HG03439 (cell line): ENCODE results near the gene C1orf52.

Source experiments
- ATAC-seq: cut with Tn5 transposase; IDR thresholded peaks from one replicate; pipeline ENCODE4 v1.9.1; 2021; ENCODE audit warnings: mild to moderate bottlenecking, moderate library complexity; ENCODE audit not compliant: unreplicated experiment

C1orf52 gene

GRCh38 chr1:85237613-85238012, 21.8 kb downstream of the C1orf52 start:
- ATAC-seq = no peak

DNA sequence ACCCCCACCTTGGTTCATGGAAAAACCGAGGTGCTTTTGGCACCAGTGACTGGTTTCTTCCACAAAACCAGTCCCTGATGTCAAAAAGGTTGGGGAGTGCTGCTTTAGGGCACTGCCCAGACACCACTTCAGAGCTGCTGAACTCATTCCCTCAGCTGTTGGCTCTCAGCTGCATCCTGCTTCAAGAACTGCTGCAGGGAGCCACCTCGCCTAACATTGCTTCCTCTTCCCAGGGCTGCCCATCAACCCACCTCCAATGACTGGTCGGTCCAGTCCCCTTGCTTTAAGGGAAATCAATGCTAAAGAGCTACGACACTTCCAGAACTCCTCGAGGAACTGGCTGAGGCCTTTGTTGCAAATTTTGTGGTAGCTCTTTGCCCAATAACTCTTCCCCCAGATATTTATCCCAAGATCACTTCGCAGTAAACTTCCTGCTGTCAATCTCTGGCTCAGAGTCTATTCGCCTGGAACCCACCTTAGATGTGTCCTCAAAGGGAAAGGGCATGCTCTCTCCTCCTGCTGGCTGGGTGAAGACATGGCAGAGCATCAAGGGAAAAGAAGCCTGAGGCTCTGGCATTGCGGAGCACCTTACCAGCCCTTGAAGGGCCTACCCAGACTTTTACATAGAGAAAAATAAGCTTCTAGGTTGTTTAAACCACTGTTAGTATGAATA, 29.0 kb downstream of the C1orf52 start:
- no peak for ATAC-seq

GRCh38 chr1:85229574-85230097, 29.8 kb downstream of the C1orf52 start:
- no peak for ATAC-seq

GRCh38 chr1:85228972-85229371, 30.5 kb downstream of the C1orf52 start:
- ATAC-seq = no peak

DNA sequence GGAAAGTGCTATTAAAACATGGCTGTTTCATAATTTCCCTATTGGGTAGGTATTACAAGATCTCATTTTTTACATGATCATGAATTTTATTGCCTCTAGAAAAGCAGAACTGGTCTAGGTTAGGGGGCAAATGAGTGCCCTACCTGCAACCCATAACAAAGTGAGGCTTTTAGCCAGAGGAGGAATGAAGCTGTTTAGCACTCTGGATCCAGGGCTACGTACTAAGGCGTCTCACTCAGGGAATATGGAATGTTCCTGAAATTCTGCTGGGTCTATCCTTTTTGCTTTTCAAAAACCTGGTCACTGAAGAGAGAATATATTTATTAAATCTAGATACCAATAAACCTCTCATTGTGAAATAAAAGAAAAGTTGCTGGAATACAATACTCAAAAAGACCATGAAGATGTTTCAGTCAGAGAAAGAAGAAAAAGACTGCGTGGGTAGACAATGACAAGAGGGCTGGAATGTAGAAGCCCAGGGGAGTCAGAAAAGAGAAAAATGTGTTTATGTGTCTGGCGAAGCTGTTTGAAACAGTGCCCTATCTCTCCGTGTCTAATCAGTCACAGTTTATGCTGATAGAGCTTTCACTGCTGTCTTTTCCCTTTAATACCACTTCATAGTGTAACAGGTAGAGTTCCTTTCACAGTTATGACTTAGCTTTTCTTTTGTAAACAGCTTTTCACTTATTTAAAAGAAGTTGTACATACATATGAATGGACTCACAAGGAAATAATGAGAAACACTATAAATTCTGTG, 33.7 kb downstream of the C1orf52 start:
- no peak for ATAC-seq

DNA sequence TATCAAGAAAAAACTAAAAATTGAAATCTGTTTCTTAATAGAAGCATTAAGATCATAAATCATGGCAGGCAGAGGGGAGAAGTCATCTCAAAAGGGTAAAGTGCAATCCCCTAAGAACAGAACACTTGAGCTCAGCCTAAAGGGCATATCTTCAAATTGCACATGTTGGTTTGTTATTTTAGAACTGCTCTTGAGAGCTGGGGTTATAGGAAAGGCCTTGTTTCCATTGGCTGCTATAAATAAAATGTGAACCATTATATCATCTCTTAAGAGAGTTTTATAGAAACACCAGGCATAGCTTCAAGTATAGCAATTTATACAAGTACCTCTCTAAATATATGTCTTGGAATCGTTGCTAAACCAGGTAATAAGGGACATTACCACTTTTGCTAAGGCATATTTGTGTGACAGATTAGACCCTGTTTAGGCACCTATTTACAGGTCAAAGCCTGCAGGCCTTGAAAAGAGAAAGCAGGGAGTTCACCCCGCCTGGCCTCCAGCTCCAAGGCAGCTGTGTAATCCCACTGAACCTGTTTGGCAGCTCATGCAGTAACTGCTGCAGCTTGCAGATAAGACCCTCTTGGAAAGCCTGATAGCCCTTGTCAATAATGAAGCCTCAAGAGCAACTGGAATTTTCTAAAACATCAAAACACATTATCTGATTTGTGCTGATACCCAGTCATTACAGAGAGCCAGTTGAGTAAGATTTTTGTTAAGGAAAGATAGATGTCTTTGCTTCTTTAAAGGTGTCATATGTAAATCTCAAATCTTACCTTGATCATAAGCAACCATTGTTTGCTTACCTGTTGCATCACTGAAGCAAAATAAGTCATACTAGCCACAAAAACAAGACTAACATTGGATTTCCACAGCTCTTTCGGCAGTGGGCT, 34.5 kb downstream of the C1orf52 start:
- no peak for ATAC-seq

DNA sequence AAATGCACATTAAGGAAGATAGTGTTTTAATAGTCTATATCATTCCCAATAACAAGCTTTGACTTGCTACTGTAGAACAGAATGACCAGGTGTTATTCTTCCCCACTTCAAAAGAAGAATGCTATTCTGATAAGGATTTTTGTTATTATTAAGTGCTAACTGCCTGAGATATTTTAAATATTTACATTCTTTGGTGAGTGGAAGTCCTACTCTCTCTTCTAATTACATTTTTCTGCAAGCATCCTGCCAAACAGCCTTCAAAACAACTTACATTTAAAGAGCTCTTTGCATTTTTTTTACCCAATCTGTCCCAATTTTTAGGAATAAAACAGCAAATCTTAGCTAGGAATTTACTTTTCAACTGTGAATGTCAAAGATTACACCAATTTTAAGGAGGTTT, 35.2 kb downstream of the C1orf52 start:
- no peak for ATAC-seq

DNA sequence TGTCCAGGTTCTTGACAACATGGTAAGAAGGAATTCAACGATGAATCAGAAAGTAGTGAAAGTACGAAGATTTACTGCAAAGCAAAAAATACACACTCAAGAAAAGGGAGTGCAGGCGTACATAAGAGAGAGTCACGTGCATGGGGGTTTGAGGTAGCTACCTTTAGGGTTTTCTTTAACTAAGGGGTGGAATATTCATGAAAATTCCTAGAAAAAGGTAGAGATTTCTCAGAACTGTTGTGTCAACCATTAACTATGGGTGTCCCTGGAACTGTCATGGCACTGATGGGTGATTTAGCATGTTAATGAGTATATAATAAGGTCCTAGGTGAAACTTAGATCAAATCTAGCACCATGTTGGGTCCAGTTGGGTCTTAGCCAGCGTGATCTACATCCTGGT, 36.1 kb downstream of the C1orf52 start:
- ATAC-seq = no peak

DNA sequence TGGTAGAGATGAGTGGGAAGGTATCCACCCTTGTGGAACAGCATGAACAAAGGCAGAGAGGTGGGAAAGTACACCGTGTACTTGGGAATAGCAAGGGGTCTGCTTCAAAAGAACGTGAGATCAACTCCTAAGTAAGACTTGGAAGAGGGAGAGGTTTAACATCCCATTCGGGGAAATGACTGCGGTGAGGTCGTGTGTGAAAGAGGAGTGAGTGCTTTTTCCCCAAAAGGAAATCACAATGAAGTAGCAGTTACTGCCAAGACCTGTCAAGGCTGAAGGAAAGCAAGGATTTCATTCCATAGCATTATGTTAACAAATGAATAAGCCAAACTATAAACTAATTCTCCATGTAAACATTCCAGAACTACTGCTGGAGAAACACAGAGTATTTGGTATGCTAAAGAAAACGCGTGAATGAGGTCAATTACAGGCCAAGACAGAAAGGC, 38.7 kb downstream of the C1orf52 start:
- ATAC-seq = no peak

- no peak for ATAC-seq
Observed at GRCh38 chr1:85219853-85220610, 39.4 kb downstream of the C1orf52 start.

DNA sequence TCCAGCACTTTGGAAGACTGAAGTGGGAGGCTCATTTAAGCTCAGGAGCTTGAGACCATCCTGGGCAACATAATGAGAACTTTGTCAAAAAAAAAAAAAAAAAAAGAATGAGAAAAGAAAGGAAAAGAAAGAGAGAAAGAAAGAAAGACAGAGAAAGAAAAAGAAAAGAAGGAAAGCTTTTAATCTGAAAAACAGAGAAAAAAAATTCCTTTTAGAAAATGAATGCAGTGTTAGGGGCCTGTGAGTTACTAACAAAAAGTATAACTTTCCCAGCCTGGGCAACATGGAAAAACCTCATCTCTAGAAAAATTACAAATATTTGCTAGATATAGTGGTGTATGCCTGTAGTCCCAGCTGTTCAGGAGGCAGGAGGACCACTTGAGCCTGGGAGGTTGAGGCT, 42.8 kb downstream of the C1orf52 start:
- ATAC-seq = no peak

DNA sequence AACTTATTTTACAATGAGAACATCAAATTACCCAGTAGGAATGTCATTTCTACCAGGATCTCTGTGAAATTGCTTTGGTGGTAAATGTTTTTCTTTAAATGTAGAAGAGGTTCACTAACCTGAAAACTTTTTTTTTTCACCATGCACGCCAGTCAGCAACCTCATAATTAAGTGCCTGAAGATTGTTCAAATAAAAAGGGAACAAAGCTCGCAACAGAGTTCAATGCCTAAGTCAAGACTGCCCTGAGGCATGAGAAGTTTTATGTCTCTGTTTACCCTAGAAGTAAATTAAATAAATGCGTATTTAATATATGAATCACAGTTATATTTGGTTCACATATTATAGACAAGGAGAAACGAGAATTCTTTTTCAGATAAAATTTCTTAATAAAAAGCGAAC, 44.8 kb downstream of the C1orf52 start:
- no peak for ATAC-seq

GRCh38 chr1:85208488-85208887, 51.0 kb downstream of the C1orf52 start:
- ATAC-seq = no peak

DNA sequence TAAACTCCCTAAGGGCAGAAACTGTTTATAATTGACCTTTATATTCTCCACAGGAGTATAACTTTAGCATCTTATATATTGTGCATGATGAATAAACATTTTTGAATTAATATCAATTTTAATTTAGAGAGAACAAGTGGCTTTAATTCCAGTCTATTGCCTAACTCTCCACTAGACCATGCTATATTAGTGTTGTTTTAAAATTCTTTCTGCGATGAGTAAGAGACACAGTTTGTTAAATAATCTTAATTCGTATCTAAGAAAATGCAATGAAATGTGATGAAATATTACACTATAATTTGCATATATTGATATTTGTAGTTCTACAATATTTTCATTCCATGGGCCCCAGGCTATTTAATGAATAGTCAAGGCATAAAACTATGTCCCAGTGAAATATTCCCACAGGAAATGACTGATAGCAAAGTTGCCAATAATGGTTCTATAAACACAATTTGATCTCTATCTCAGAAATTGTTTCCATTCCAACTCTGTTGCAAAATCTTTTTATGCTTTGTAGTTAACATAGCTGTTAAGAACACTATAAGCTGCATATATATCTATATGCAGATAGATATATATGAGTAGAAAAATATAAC, 55.8 kb downstream of the C1orf52 start:
- no peak for ATAC-seq

DNA sequence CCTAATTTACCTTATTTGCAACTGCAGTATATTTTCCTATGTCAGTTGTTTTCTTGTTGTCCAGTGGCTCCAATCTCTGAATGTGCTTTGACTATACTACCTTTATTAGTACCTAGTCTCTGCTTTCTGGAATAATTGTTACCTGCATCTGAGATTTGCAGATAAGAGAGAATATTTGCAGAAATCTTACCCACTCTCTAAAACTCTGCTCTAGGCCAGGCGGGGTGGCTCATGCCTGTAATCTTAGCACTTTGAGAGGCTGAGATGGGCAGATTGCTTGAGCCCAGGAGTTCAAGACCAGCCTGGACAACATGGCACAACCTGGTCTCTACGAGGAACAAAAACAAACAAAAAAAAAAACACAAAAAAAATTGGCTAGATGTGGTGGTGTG, 56.6 kb downstream of the C1orf52 start:
- no peak for ATAC-seq

- no peak for ATAC-seq
Observed at GRCh38 chr1:85202092-85202863, 57.2 kb downstream of the C1orf52 start.

GRCh38 chr1:85201340-85202091, 57.9 kb downstream of the C1orf52 start:
- peak; percentile 57 for ATAC-seq

DNA sequence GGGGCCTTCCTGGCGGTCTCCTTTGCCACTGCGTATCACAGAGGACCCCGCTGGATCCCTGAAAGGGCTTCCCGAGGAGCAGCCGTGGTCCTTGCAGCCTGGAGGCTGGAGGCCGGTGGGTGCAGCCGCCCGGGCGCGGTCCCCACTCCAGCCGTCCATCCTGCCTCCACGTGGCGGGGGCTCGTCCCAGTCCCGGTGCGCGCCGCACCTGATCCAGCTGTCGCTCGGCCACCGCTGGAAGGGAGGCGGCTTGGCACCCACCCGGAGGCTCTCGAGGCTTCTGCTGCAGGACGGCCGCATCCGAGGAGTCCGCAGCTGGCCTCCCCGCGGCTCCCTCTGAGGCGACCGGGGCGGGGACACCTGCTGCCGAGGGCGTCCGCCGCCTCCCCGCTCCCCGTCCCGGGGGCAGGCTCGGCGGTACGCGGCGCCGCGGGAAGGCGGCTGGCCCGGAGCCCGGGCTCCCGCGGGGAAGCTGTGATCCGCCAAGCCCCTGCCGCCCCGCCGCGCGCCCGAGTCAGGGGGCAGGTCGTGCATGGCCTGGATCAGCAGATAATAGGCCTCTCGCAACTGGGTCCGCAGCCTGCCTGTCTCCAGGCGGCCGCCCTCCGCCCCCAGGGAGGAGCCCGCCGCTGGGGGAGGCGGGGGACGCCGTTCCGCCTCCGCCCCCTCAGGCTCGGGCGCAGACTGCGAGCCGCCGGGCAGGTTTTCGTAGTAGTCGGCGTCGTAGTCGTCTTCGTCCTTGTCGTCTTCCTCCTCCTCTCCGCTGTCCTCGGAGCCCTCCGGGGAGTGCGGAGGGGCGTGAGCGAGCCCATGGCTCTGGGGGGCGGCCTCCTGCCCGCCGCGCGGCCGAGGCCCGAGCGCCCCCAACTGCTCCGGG, 58.8 kb downstream of the C1orf52 start, which contains the start of gene SYDE2:
Gene SYDE2 (minus strand): TSS at position 554 of the 877 bp plus-strand sequence. CDS start 20 bp downstream, at position 534.
- ATAC-seq = peak; percentile 81
